ENCODE results near the gene ELK4.

The ELK4 gene

DNA sequence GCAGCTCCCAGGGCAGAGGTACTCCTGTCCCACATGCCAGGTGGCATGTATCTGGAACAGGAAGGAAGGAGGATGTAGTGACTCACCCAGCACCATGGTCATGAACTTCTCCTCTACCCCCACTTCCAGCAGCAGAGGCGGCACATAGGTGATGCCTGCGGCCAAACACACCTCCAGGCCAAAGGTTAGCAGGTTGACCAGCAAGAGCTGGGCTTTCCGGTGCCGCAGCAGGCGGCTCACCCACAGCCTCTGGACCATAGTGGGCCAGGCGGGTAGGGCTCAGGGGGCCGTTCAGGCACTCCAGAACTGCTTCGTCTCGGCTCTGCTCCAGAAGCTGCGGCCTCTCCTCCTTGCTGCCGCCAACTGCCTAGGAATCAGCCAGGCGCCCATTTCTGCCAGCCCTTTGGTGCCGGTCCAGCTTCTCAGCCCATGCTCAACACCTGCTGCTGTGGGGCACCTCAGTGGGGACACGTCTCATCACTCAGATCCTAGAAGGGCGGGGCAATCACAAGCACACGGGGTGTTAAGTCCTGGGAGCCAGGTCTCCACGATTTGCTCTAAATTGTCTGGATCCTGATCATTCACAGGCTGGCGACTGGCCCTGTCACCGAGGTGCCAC, 32.7 kb upstream of the ELK4 start:
- Histone ChIP-seq H3K27ac (no peak overlapping the region), H3K9ac (no peak overlapping the region), H3K79me2 (no peaks in the 10 kb centered on the region), H3K27me3 (ENCODE audit: control insufficient read depth, insufficient read depth, low read length) (no peaks in the 10 kb centered on the region), H3K4me1 (no peaks in the 10 kb centered on the region), H3K4me3 (ENCODE audit: low read depth, low read length) (no peak overlapping the region), H3K4me2 (ENCODE audit: low read length) (no peak overlapping the region), H3K36me3 (ENCODE audit: control insufficient read depth, insufficient read depth, low read length) (no peaks in the 10 kb centered on the region), H3K9me3 (ENCODE audit: control insufficient read depth, low read length) (no peaks in the 10 kb centered on the region), H2AFZ (no peak overlapping the region)
- TF ChIP-seq, protein P1, sequence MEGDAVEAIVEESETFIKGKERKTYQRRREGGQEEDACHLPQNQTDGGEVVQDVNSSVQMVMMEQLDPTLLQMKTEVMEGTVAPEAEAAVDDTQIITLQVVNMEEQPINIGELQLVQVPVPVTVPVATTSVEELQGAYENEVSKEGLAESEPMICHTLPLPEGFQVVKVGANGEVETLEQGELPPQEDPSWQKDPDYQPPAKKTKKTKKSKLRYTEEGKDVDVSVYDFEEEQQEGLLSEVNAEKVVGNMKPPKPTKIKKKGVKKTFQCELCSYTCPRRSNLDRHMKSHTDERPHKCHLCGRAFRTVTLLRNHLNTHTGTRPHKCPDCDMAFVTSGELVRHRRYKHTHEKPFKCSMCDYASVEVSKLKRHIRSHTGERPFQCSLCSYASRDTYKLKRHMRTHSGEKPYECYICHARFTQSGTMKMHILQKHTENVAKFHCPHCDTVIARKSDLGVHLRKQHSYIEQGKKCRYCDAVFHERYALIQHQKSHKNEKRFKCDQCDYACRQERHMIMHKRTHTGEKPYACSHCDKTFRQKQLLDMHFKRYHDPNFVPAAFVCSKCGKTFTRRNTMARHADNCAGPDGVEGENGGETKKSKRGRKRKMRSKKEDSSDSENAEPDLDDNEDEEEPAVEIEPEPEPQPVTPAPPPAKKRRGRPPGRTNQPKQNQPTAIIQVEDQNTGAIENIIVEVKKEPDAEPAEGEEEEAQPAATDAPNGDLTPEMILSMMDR (IDR thresholded peaks at IDR 0.05) = no peak

DNA sequence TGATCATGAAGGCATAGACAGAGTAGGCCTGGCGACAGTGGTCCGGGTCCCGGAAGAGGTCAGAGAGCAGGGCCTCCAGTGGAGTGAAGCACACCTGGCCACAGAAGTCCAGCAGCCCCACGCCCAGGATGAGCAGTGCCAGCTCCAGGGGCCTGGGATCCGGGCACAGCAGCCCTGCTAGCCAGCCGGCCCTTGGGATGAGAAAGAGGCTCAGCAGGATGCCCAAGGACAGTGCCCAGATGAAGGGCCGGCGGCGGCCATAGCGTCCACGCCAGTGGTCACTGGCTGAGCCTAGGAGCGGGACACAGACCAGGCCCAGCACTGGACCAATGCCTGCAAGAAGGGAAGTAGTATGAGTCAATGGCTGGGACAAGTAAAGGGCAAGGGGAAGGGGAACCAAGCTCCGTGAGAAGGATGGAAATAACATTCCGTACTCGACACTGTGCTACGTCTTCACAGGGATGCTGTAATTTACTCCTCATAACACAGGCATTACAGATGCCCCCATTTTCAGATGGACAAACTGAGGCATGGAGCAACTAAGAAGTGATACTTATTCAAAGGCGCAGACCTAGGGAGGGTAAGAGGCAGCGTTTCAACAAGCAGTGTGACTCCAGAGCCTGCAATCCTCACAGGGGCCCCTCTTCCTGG, 31.6 kb upstream of the ELK4 start:
- Histone ChIP-seq H3K27me3 (ENCODE audit: control insufficient read depth, insufficient read depth, low read length) (no peaks in the 10 kb centered on the region), H3K4me1 (no peaks in the 10 kb centered on the region), H3K9me3 (ENCODE audit: control insufficient read depth, low read length) (no peaks in the 10 kb centered on the region), H3K27ac (no peak overlapping the region), H3K36me3 (ENCODE audit: control insufficient read depth, insufficient read depth, low read length) (no peaks in the 10 kb centered on the region), H3K79me2 (no peaks in the 10 kb centered on the region), H3K4me2 (ENCODE audit: low read length) (no peak overlapping the region), H3K9ac (no peak overlapping the region), H3K4me3 (ENCODE audit: low read depth, low read length) (no peak overlapping the region), H2AFZ (no peak overlapping the region)
- TF ChIP-seq, protein P1 (IDR thresholded peaks at IDR 0.05) = no peak

DNA sequence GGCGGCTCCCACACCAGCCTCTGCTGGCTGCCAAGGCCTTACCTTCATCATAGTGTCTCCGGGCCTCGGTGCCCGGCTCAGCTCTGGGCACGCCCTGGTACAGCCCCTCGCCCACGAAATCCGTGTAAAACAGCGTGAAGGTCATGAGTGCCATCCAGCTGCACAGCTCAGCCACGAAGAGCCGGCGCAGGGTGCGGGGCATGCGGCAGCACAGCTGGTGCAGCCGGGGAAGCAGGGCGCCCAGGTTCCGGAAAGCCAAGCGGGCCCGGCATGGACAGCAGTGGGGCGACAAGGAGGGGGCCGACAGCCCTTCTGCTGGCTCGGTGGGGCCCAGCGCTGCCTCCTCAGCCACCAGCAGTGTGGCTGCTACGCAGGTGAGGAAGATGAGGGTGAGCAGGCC, 31.0 kb upstream of the ELK4 start:
- no peak overlapping the region for H3K9ac ChIP-seq
- no peak overlapping the region for H3K4me2 ChIP-seq (ENCODE audit: low read length)
- H3K4me1 ChIP-seq = no peaks in the 10 kb centered on the region
- H3K27me3 ChIP-seq (ENCODE audit: control insufficient read depth, insufficient read depth, low read length) = no peaks in the 10 kb centered on the region
- H3K27ac ChIP-seq = no peak overlapping the region
- no peaks in the 10 kb centered on the region for H3K79me2 ChIP-seq
- no peak overlapping the region for H3K4me3 ChIP-seq (ENCODE audit: low read depth, low read length)
- TF ChIP-seq, protein P1 (IDR thresholded peaks at IDR 0.05) = no peak
- no peaks in the 10 kb centered on the region for H3K9me3 ChIP-seq (ENCODE audit: control insufficient read depth, low read length)
- no peaks in the 10 kb centered on the region for H3K36me3 ChIP-seq (ENCODE audit: control insufficient read depth, insufficient read depth, low read length)
- H2AFZ ChIP-seq = no peak overlapping the region

DNA sequence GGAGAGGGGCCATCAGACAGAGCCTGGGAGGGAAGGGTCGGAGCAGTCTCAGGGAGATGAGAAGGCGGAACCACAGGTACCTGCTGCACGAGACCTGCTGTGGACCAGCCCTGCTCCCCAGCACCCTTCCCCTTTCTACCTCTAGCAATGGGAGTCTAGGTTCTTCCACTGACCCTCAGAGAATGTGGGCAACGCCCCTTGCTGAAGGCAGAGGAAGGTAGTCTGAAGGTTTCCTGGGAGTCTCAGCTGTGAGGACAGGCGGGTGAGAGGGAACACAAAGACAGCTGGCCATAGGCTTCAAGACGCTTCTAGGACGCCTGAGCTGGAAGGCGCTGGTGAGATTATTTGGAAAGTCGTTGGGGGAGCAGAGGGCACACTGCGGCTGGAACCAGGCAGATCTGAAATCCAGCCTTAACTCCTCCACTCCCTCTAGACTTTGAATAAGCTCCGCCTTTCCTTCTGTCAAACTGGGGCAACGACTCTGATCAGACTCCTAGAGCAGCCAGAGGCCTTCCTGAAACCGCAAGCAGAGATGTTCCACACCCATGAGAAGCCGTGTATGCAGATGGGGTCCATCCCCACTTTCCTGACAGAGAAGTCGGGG, 30.4 kb upstream of the ELK4 start:
- H3K4me3 ChIP-seq (ENCODE audit: low read depth, low read length) = no peak overlapping the region
- H3K9me3 ChIP-seq (ENCODE audit: control insufficient read depth, low read length) = no peaks in the 10 kb centered on the region
- H3K36me3 ChIP-seq (ENCODE audit: control insufficient read depth, insufficient read depth, low read length) = no peaks in the 10 kb centered on the region
- TF ChIP-seq, protein P1 (IDR thresholded peaks at IDR 0.05) = no peak
- H3K4me1 ChIP-seq = no peaks in the 10 kb centered on the region
- no peaks in the 10 kb centered on the region for H3K79me2 ChIP-seq
- H2AFZ ChIP-seq = no peak overlapping the region
- no peak overlapping the region for H3K4me2 ChIP-seq (ENCODE audit: low read length)
- H3K27me3 ChIP-seq (ENCODE audit: control insufficient read depth, insufficient read depth, low read length) = no peaks in the 10 kb centered on the region
- H3K27ac ChIP-seq = no peak overlapping the region
- H3K9ac ChIP-seq = no peak overlapping the region
